AG04449 (cell line): ENCODE data around the gene DUOX1.
A peak's percentile ranks its signal among the peaks of the same experiment; 100 is the strongest.
"Not testable (repeated sequence)": the region's sequence is repeated elsewhere in the genome, so short reads cannot be mapped to it uniquely, and the experiment has no call there.

Experiments
- CTCF ChIA-PET: fragments of 350-600 bp; formaldehyde crosslinking; extraction: SDS; loops from one replicate; lab custom pipeline; 2021; ENCODE audit warnings: antibody characterized with exemption; lab: Yijun Ruan, JAX
- POLR2A ChIA-PET: fragments of 400-600, 350-600 bp; formaldehyde crosslinking; extraction: SDS; loops from one replicate; lab custom pipeline; 2020; ENCODE audit warnings: antibody characterized with exemption, inconsistent platforms; lab: Yijun Ruan, JAX
- DNase-seq: peaks from one replicate; pipeline ENCODE4 v3.0.0-alpha.2; 2010; ENCODE audit warnings: low read depth, low spot score
- H3K4me3 ChIP-seq: 2 replicates; pipeline ENCODE4 v1.5.1; 2011; ENCODE audit warnings: low read depth, mild to moderate bottlenecking, control low read depth, low read length
- CTCF ChIP-seq: IDR thresholded peaks from one replicate; pipeline ENCODE4 v1.5.1; 2011; ENCODE audit warnings: mild to moderate bottlenecking, moderate library complexity, low read length, control low read depth, inconsistent platforms; ENCODE audit not compliant: insufficient read depth; ENCODE audit errors: missing control alignments

Gene DUOX1

GRCh38 chr15:45133561-45133920 lies 3.7 kb downstream of the DUOX1 start:
- H3K4me3 ChIP-seq, result no peak overlapping the region
- TF ChIP-seq CTCF, result no peak
- DNase-seq, result no peak
- CTCF ChIA-PET, result interaction anchor here (0.9 to 11.5 kb wide), 3 partner anchors 12 to 29 kb away, joined by 3 to 129 read pairs (median 4); no protein-coding TSS in a partner anchor
- POLR2A ChIA-PET, result no interaction called here

GRCh38 chr15:45134046-45134445 lies 4.3 kb downstream of the DUOX1 start:
- TF ChIP-seq CTCF, result no peak
- POLR2A ChIA-PET, result no interaction called here

DNA sequence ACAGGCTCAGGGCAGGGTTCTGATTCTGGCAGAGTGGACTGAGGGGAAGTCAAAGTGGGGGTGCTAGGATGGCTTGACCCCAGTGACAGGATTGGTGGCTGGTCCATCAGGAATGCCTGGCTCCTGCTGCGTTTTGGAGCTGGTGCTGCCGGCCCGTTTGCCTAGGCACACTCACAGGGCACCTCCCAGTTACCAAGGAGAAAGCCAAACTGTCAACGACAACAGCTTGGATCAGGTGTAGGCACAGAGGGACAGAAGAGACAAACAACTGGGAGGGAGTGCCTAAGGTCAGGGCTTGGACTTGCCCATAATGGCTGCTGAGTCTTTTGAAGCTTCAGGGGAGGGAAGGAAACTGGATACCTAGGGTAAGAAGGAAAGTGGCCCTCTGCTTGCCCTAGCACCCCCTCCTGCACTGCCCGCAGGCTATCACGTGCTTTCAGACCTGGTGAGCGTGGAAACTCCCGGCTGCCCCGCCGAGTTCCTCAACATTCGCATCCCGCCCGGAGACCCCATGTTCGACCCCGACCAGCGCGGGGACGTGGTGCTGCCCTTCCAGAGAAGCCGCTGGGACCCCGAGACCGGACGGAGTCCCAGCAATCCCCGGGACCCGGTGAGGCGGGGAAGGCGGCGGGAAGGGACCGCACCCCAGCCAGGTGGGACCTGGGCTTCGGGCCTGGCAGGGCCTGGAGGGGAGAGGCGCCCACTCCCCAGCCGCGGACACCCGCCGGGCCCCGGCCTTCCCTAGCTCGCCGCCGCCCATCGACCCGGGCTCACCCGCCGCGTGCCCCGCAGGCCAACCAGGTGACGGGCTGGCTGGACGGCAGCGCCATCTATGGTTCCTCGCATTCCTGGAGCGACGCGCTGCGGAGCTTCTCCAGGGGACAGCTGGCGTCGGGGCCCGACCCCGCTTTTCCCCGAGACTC lies 5.1 kb downstream of the DUOX1 start:
- no peak for TF ChIP-seq CTCF
- POLR2A ChIA-PET, result no interaction called here
- CTCF ChIA-PET, result interaction anchor here (0.7 to 11.5 kb wide), 3 partner anchors 8 to 25 kb away, joined by 4 to 129 read pairs (median 4); no protein-coding TSS in a partner anchor
- no peak for DNase-seq
- no peak overlapping the region for H3K4me3 ChIP-seq

More at GRCh38 chr15:45134046-45134445, 4.3 kb downstream of the DUOX1 start:
- H3K4me3 ChIP-seq, result no peak overlapping the region
- DNase-seq, result no peak
- CTCF ChIA-PET, result interaction anchor here (1.6 to 11.5 kb wide), 2 partner anchors 13 to 29 kb away, joined by 4 to 129 read pairs; no protein-coding TSS in a partner anchor

- DNase-seq, POLR2A ChIA-PET, H3K4me3 ChIP-seq: not testable (repeated sequence)
- CTCF ChIA-PET, result interaction anchor here (1.3 to 11.5 kb wide), 2 partner anchors 9 to 14 kb away, joined by 4 to 129 read pairs; no protein-coding TSS in a partner anchor
Measured at GRCh38 chr15:45135705-45136377, 6.0 kb downstream of the DUOX1 start.

DNA sequence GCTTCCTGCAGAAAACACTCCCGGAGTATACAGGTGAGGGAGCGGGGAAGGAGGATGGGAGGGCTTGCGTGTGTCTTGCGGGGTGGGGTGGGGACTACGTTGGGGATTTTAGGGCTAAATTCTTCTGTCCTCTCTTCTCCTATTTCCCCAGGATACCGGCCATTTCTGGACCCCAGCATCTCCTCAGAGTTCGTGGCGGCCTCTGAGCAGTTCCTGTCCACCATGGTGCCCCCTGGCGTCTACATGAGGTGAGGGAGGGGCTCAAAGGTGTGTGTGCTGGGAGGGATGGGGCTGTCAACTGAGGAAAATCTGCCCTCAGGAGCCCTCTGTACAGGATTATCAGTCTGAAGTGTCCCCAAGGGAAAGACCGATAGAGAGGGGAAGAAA lies 6.6 kb downstream of the DUOX1 start:
- TF ChIP-seq CTCF, result peak; percentile 9

GRCh38 chr15:45137703-45138102 lies 7.9 kb downstream of the DUOX1 start:
- H3K4me3 ChIP-seq, result no peak overlapping the region
- ChIA-PET POLR2A (no interaction called here), CTCF (interaction anchor here (1.0 to 11.5 kb wide), 3 partner anchors 11 to 293 kb away, joined by 3 to 129 read pairs (median 4); no protein-coding TSS in a partner anchor)
- no peak for TF ChIP-seq CTCF
- DNase-seq, result no peak

More for the DNA sequence above, 6.6 kb downstream of the DUOX1 start:
- DNase-seq, result no peak
- no peak overlapping the region for H3K4me3 ChIP-seq
- ChIA-PET CTCF (interaction anchor here (1.0 to 11.5 kb wide), 2 partner anchors 10 to 15 kb away, joined by 6 to 129 read pairs; no protein-coding TSS in a partner anchor), POLR2A (no interaction called here)
